Sigmoid colon (tissue), 7 donors: ENCODE measurements around the gene CRACR2B. TPM values are rescaled to one million over a fixed set of nuclear protein-coding genes. Genes with fewer than 3 reads are reported as not detected.

Source experiments
- DNase-seq: peaks from one replicate; pipeline ENCODE4 v3.0.0-alpha.2; 2019
- H3K27ac ChIP-seq, 4 donors: fragments of 200-600 bp; sonication (generic); one replicate each; pipeline ENCODE4 v1.5.1; 2016 to 2019; ENCODE audit warnings: mild to moderate bottlenecking in 1 of 4
- H3K27me3 ChIP-seq, 3 donors: fragments of 200-600 bp; sonication (generic); one replicate each; pipeline ENCODE4 v1.5.1; 2019; ENCODE audit warnings: mild to moderate bottlenecking in 1 of 3
- H3K36me3 ChIP-seq, 4 donors: fragments of 200-600 bp; sonication (generic); one replicate each; pipeline ENCODE4 v1.5.1; 2016 to 2019
- H3K4me1 ChIP-seq, 4 donors: fragments of 200-600 bp; sonication (generic); one replicate each; pipeline ENCODE4 v1.5.1; 2017 to 2019
- H3K4me3 ChIP-seq, 4 donors: fragments of 200-600 bp; sonication (generic); one replicate each; pipeline ENCODE4 v1.5.1; 2017 to 2019; ENCODE audit warnings: mild to moderate bottlenecking in 2 of 4, moderate library complexity in 1 of 4
- H3K9me3 ChIP-seq, 4 donors: fragments of 200-600 bp in 3 of 4; sonication (generic) in 3 of 4; one replicate each; pipeline versions ENCODE4 v1.5.1 to v1.6.1; 2013 to 2019
- EP300 ChIP-seq, 4 donors: sonication (generic); formaldehyde crosslinking; IDR thresholded peaks; one replicate each; pipeline ENCODE4 v1.6.1; 2017; ENCODE audit warnings: antibody characterized with exemption in 4 of 4
- POLR2A ChIP-seq, 2 donors: fragments of 450-650 bp; IDR thresholded peaks; one replicate each; pipeline ENCODE4 v1.6.1; 2016; ENCODE audit warnings: antibody characterized with exemption in 2 of 2, mild to moderate bottlenecking in 2 of 2, moderate library complexity in 2 of 2
- POLR2AphosphoS5 ChIP-seq, 4 donors: sonication (generic); formaldehyde crosslinking; IDR thresholded peaks; one replicate each; pipeline ENCODE4 v1.6.1; 2017; ENCODE audit warnings: antibody characterized with exemption in 4 of 4
- WGBS, 2 donors: extraction: QIAGEN DNeasy Blood & Tissue Kit; methylation state at CpG; one replicate each; pipeline ENCODE4 v1.1.7; 2013; 5-methylcytosine and 5-hydroxymethylcytosine counted together
- intact Hi-C: fragments of 100-400 bp; cut with DNase I; formaldehyde crosslinking; loops from one replicate; pipeline ENCODE4 v1.15.1; 2023
- polyA plus RNA-seq, 3 donors: library from polyadenylated mRNA; stranded (reverse); fragments of 200-250 nt; gene quantifications; one replicate each; pipeline ENCODE4 v1.2.3, GENCODE V29; 2013
- total RNA-seq, 4 donors: library from RNA; depleted of rRNA; stranded (reverse); fragments of >200 nt; gene quantifications; one replicate each; pipeline ENCODE4 v1.1.0, GENCODE V29; 2016
- TF ChIP-seq, protein P1 (sequence below), 4 experiments: fragments of 450-650 bp in 3 of 4; fragments of 200-600 bp in 1 of 4; IDR thresholded peaks; one replicate each; pipeline ENCODE4 v1.5.1; 2016 to 2019; ENCODE audit warnings: antibody characterized with exemption in 4 of 4, mild to moderate bottlenecking in 3 of 4, moderate library complexity in 2 of 4
- donor health status: healthy with polysubstance abuse.
- donor health status: Bipolar disorder and iron deficiency.
- donor health status: healthy.

CRACR2B gene
- total and polyA plus RNA-seq, 7 donors: 1.5 to 149 (median 9.5) TPM

- Histone ChIP-seq H3K27me3 (peaks cover 38 to 62% (median 56%) of the 10 kb centered on the region in 3 donors), H3K4me3 (peak overlapping the region in 1 of 4 donors; percentile 48), H3K9me3 (no peaks in the 10 kb centered on the region), H3K27ac (no peak overlapping the region), H3K4me1 (peaks cover 0 to 86% (median 71%) of the 10 kb centered on the region in 4 donors), H3K36me3 (peaks cover 0 to 6% (median 5%) of the 10 kb centered on the region in 4 donors)
- DNase-seq: no peak
- intact Hi-C loops: no loop called here
- TF ChIP-seq EP300 (IDR thresholded peaks at IDR 0.05): no peak
- TF ChIP-seq POLR2A (IDR thresholded peaks at IDR 0.05): no peak
- no peak for TF ChIP-seq POLR2AphosphoS5 (IDR thresholded peaks at IDR 0.05)
- TF ChIP-seq, protein P1, sequence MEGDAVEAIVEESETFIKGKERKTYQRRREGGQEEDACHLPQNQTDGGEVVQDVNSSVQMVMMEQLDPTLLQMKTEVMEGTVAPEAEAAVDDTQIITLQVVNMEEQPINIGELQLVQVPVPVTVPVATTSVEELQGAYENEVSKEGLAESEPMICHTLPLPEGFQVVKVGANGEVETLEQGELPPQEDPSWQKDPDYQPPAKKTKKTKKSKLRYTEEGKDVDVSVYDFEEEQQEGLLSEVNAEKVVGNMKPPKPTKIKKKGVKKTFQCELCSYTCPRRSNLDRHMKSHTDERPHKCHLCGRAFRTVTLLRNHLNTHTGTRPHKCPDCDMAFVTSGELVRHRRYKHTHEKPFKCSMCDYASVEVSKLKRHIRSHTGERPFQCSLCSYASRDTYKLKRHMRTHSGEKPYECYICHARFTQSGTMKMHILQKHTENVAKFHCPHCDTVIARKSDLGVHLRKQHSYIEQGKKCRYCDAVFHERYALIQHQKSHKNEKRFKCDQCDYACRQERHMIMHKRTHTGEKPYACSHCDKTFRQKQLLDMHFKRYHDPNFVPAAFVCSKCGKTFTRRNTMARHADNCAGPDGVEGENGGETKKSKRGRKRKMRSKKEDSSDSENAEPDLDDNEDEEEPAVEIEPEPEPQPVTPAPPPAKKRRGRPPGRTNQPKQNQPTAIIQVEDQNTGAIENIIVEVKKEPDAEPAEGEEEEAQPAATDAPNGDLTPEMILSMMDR (IDR thresholded peaks at IDR 0.05): no peak
- 62 to 70% methylated on average over 31 of the region's 31 CpGs for WGBS, 2 donors
These were observed 3.6 kb downstream of the CRACR2B start for GRCh38 chr11:831118-831864.

DNA sequence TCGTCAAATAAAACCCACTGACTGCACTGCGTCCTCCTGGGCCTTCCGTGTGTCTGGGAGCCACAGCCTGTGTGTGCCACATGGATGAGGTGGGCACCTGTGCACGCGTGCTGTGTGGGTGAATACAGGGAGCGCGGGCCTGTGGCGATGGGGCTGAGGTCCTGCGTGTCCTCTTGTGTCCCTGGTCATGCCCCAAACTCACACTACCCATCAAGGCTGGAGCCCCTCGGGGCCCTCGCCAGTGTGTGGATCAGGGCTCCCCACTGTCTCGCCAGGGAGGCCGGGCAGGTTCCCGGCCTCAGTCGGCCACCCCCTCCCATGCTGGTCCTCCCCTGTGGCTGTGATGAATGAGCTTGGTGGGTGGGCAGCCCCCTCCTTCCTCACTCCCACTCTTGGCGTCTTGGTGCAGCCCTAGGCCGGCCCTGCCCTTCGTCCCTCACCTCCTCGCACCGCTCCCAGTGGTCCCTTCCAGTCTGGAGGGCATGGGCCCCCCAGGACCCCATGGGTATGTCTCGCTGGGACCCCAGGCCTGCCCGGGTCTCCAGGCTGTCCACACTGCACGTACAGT lies 4.3 kb downstream of the CRACR2B start:
- peaks cover 35 to 54% (median 49%) of the 10 kb centered on the region in 3 donors for H3K27me3 ChIP-seq
- intact Hi-C loops: no loop called here

DNA sequence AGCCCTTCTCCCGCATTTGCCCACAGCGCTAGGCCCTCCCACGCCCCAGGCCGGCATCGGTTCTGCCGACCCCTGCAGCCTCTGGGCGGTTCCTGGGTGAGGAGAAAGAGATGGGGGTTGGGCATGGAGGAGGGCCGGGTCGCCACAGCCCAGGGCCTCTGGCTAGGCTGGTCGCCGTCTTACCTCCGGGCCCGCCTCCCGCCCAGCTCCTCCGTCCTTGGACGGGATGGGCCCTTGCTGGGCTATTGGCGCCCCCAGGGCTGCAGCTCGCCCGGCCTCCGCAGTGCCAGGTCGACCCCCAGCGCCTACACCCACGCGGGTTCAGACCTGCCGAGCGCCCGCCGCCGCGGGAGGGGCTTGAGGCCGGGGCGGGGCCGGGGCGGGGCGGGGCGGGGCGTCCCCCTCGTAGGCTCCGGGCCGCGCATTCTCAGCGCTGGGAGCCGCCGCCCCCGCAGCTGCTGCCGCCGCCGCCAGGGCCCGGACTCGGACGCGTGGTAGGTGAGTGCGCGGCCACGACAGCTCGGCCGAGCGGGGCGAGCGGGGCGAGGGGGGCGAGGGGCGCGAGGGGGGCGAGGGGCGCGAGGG lies 4.9 kb downstream of the CRACR2B start, which contains the start of gene CD151:
Gene CD151, plus strand, starts transcription at position 424 of the 585 bp plus-strand sequence. CDS start 3,118 bp downstream, outside the sequence.
- DNase-seq: no peak
- H3K9me3 ChIP-seq: no peaks in the 10 kb centered on the region
- peak within 1 kb of the TSS; percentile 82 to 90 (median 86) for H3K27ac ChIP-seq
- 1 to 2% methylated on average over 67 of the region's 67 CpGs for WGBS, 2 donors
- peaks cover 0 to 84% (median 63%) of the 10 kb centered on the region in 4 donors for H3K4me1 ChIP-seq
- peaks cover 29 to 49% (median 43%) of the 10 kb centered on the region in 3 donors for H3K27me3 ChIP-seq
- intact Hi-C loops: no loop called here
- TF ChIP-seq POLR2AphosphoS5 (IDR thresholded peaks at IDR 0.05) (peak; percentile 31 to 62 (median 32)), POLR2A (IDR thresholded peaks at IDR 0.05) (no peak)
- TF ChIP-seq, protein P1 (IDR thresholded peaks at IDR 0.05): peak in 1 of 4 experiments; percentile 9
- peaks cover 0 to 19% (median 16%) of the 10 kb centered on the region in 4 donors for H3K36me3 ChIP-seq
- H3K4me3 ChIP-seq: peak within 1 kb of the TSS; percentile 37 to 81 (median 68)

More for the DNA sequence above, 4.3 kb downstream of the CRACR2B start:
- Histone ChIP-seq H3K27ac (peak overlapping the region in 3 of 4 donors; percentile 82 to 89 (median 82)), H3K4me3 (peak overlapping the region in 3 of 4 donors; percentile 67 to 81 (median 70)), H3K36me3 (peaks cover 0 to 14% (median 10%) of the 10 kb centered on the region in 4 donors), H3K4me1 (peaks cover 0 to 86% (median 68%) of the 10 kb centered on the region in 4 donors), H3K9me3 (no peaks in the 10 kb centered on the region)
- DNase-seq: no peak
- WGBS, 2 donors: 62 to 73% methylated on average over 23 of the region's 23 CpGs
- no peak for TF ChIP-seq POLR2A (IDR thresholded peaks at IDR 0.05)
- TF ChIP-seq, protein P1 (IDR thresholded peaks at IDR 0.05): no peak
- TF ChIP-seq POLR2AphosphoS5 (IDR thresholded peaks at IDR 0.05): no peak
- TF ChIP-seq EP300 (IDR thresholded peaks at IDR 0.05): no peak

DNA sequence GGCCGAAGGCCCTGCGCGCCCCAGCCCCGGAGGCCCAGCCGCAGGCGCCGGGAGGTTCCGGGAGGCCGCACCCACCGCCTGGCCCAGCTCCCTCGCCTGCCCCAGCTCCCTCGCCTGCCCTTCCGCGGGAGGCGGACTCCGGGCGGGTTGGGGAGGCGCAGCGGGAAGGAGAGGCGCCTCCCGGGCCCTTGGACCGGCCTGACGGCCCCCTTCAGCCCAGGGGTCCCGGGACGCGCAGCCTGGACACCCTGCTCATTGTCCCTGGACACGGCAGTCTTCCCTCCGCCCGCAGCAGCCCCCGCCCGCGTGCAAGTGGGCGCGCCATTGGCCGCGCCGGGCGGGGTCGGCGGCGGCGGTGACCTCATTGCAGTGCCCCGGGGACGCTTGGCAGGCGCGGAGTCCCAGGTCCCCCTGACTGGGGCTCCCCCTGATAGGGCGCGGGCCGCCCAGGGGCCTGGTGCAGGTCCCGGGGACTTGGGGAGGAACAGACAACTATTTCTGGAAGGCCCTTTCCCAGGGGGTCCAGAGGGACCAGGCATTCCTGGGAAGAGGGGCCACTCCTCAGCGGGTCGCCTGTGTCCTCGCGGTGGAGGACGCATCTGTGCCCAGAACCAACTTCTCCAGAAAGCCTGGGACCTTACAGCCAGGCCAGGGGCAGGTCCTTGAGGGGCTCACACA lies 5.5 kb downstream of the CRACR2B start:
- H3K9me3 ChIP-seq: no peaks in the 10 kb centered on the region
- WGBS, 2 donors: 1% methylated on average over 55 of the region's 55 CpGs
- H3K27me3 ChIP-seq: peaks cover 23 to 42% (median 37%) of the 10 kb centered on the region in 3 donors
- H3K4me3 ChIP-seq: peak overlapping the region; percentile 37 to 81 (median 68)
- peak overlapping the region; percentile 82 to 90 (median 86) for H3K27ac ChIP-seq
- intact Hi-C loops: no loop called here
- no peak for DNase-seq
- TF ChIP-seq, protein P1 (IDR thresholded peaks at IDR 0.05): no peak
- TF ChIP-seq EP300 (IDR thresholded peaks at IDR 0.05) (no peak), POLR2AphosphoS5 (IDR thresholded peaks at IDR 0.05) (peak in 3 of 4 donors; percentile 16 to 45 (median 41))
- H3K4me1 ChIP-seq: peaks cover 0 to 90% (median 63%) of the 10 kb centered on the region in 4 donors
- H3K36me3 ChIP-seq: peaks cover 0 to 26% (median 22%) of the 10 kb centered on the region in 4 donors
